Astrocyte (in vitro differentiated cells and primary cell): Measurements from ENCODE around the gene TATDN3.
"Not testable (repeated sequence)": the region's sequence is repeated elsewhere in the genome, so short reads cannot be mapped to it uniquely, and the experiment has no call there.

Experiments
- EZH2 ChIP-seq: IDR thresholded peaks from 2 replicates; pipeline ENCODE4 v1.6.1; 2012; ENCODE audit warnings: mild to moderate bottlenecking, low read length, inconsistent platforms; ENCODE audit not compliant: insufficient read depth
- TF ChIP-seq, protein P1 (sequence below): IDR thresholded peaks from 2 replicates; pipeline ENCODE4 v1.5.1; 2011; ENCODE audit warnings: low read depth, mild to moderate bottlenecking, inconsistent platforms, low read length, moderate library complexity; ENCODE audit not compliant: insufficient read depth

DNA sequence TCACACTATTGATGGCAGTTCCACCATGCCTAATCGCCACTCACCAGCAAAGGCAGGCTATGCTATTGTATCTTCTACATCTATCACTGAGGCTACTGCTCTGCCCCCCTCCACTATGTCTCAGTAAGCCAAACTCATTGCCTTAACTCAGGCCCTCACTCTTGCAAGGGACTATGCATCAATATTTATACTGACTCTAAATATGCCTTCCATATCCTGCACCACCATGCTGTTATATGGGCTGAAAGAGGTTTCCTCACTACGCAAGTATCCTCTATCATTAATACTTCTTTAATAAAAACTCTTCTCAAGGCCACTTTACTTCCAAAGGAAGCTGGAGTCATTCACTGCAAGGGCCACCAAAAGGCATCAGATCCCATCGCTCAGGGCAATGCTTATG is 52.8 kb downstream of the TATDN3 start:
- TF ChIP-seq, protein P1, sequence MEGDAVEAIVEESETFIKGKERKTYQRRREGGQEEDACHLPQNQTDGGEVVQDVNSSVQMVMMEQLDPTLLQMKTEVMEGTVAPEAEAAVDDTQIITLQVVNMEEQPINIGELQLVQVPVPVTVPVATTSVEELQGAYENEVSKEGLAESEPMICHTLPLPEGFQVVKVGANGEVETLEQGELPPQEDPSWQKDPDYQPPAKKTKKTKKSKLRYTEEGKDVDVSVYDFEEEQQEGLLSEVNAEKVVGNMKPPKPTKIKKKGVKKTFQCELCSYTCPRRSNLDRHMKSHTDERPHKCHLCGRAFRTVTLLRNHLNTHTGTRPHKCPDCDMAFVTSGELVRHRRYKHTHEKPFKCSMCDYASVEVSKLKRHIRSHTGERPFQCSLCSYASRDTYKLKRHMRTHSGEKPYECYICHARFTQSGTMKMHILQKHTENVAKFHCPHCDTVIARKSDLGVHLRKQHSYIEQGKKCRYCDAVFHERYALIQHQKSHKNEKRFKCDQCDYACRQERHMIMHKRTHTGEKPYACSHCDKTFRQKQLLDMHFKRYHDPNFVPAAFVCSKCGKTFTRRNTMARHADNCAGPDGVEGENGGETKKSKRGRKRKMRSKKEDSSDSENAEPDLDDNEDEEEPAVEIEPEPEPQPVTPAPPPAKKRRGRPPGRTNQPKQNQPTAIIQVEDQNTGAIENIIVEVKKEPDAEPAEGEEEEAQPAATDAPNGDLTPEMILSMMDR = not testable (repeated sequence)
- not testable (repeated sequence) for TF ChIP-seq EZH2
